SK-N-SH treated with all-trans-retinoic acid at 6 μM for 48 hours (cell line): ENCODE data around the gene WBP1L.

Source experiments
- GLIS3 ChIP-seq: fragments of 250-450 bp; sonication (Bioruptor Pico); IDR thresholded peaks from 2 replicates; pipeline ENCODE4 v1.5.0; 2020; ENCODE audit warnings: mild to moderate bottlenecking, moderate library complexity
- PATZ1 ChIP-seq: fragments of 250-450 bp; sonication (Bioruptor Pico); IDR thresholded peaks from 2 replicates; pipeline ENCODE4 v1.8.0; 2020; ENCODE audit warnings: mild to moderate bottlenecking, moderate library complexity, borderline replicate concordance
- RARB ChIP-seq: fragments of 250-450 bp; sonication (Bioruptor Pico); IDR thresholded peaks from 2 replicates; pipeline ENCODE4 v1.8.0; 2021; ENCODE audit warnings: mild to moderate bottlenecking, moderate library complexity
- ZFP30 ChIP-seq: fragments of 450-650 bp; formaldehyde crosslinking; IDR thresholded peaks from 2 replicates; pipeline ENCODE4 v1.5.0; 2022; ENCODE audit warnings: mild to moderate bottlenecking, moderate library complexity

GRCh38 chr10:102837230-102837721 is 93.5 kb downstream of the WBP1L start, which contains the start of gene CYP17A1:
- TF ChIP-seq ZFP30 (CRISPR knock-in tag) (no peak), RARB (CRISPR knock-in tag) (no peak), GLIS3 (no peak), PATZ1 (CRISPR knock-in tag) (no peak)
